H9 (cell line): ENCODE measurements around the gene MEN1. TPM values are rescaled to one million over a fixed set of nuclear protein-coding genes. Genes with fewer than 3 reads are reported as not detected.

ENCODE experiments used
- DNase-seq: peaks from one replicate; pipeline ENCODE4 v3.0.0-alpha.2; 2017
- H2AFZ ChIP-seq: one replicate; pipeline ENCODE4 v1.6.1; 2013; ENCODE audit warnings: mild to moderate bottlenecking, low read length, control low read depth, moderate library complexity
- H2AK5ac ChIP-seq: 2 replicates; pipeline ENCODE4 v1.6.1; 2013; ENCODE audit warnings: low read length, control low read depth, mixed read lengths; ENCODE audit not compliant: insufficient read length
- H2BK120ac ChIP-seq: one replicate; pipeline ENCODE4 v1.6.1; 2013; ENCODE audit warnings: low read depth, mild to moderate bottlenecking, low read length, control low read depth, inconsistent platforms; ENCODE audit not compliant: poor library complexity, severe bottlenecking
- H2BK12ac ChIP-seq: 2 replicates; pipeline ENCODE4 v1.6.1; 2013; ENCODE audit warnings: low read length, control low read depth, mixed read lengths, low read depth; ENCODE audit not compliant: insufficient read length
- H2BK15ac ChIP-seq: 2 replicates; pipeline ENCODE4 v1.6.1; 2013; ENCODE audit warnings: low read depth, low read length, control low read depth
- H2BK20ac ChIP-seq: one replicate; pipeline ENCODE4 v1.6.1; 2013; ENCODE audit warnings: low read depth, mild to moderate bottlenecking, low read length, control low read depth, inconsistent platforms; ENCODE audit not compliant: poor library complexity, severe bottlenecking
- H2BK5ac ChIP-seq: 2 replicates; pipeline ENCODE4 v1.6.1; 2013; ENCODE audit warnings: low read length, control low read depth, mixed read lengths; ENCODE audit not compliant: insufficient read length
- H3K14ac ChIP-seq: 2 replicates; pipeline ENCODE4 v1.6.1; 2013; ENCODE audit warnings: low read length, control low read depth; ENCODE audit not compliant: insufficient read depth
- H3K18ac ChIP-seq: 2 replicates; pipeline ENCODE4 v1.6.1; 2013; ENCODE audit warnings: low read depth, mild to moderate bottlenecking, mixed read lengths, low read length, control low read depth; ENCODE audit not compliant: insufficient read length
- H3K23ac ChIP-seq: 2 replicates; pipeline ENCODE4 v1.6.1; 2013; ENCODE audit warnings: low read length, control low read depth, mixed read lengths, low read depth; ENCODE audit not compliant: insufficient read length
- H3K23me2 ChIP-seq: 2 replicates; pipeline ENCODE4 v1.6.1; 2013; ENCODE audit warnings: low read depth, mild to moderate bottlenecking, mixed read lengths, low read length, control low read depth; ENCODE audit not compliant: insufficient read length, poor library complexity, severe bottlenecking
- H3K27ac ChIP-seq: 2 replicates; pipeline ENCODE4 v1.5.1; 2013; ENCODE audit warnings: low read length, control low read depth, mixed read lengths, low read depth; ENCODE audit not compliant: insufficient read length
- H3K27me3 ChIP-seq: 2 replicates; pipeline ENCODE4 v1.6.1; 2013; ENCODE audit warnings: low read length, control low read depth, inconsistent platforms; ENCODE audit not compliant: insufficient read depth
- H3K4ac ChIP-seq: 2 replicates; pipeline ENCODE4 v1.6.1; 2013; ENCODE audit warnings: low read depth, mild to moderate bottlenecking, control low read depth, inconsistent platforms, low read length, moderate library complexity
- H3K4me1 ChIP-seq: 2 replicates; pipeline ENCODE4 v1.6.1; 2013; ENCODE audit warnings: low read length, control low read depth, inconsistent platforms; ENCODE audit not compliant: insufficient read depth
- H3K4me2 ChIP-seq: 2 replicates; pipeline ENCODE4 v1.6.1; 2013; ENCODE audit warnings: low read length, control low read depth, mixed read lengths; ENCODE audit not compliant: insufficient read length, insufficient read depth
- H3K56ac ChIP-seq: 2 replicates; pipeline ENCODE4 v1.6.1; 2013; ENCODE audit warnings: low read depth, mild to moderate bottlenecking, mixed read lengths, low read length, control low read depth; ENCODE audit not compliant: insufficient read length
- H3K79me1 ChIP-seq: 2 replicates; pipeline ENCODE4 v1.6.1; 2013; ENCODE audit warnings: low read depth, mild to moderate bottlenecking, moderate library complexity, low read length, control low read depth, inconsistent platforms; ENCODE audit not compliant: insufficient read depth, poor library complexity, severe bottlenecking
- H3K79me2 ChIP-seq: 2 replicates; pipeline ENCODE4 v1.6.1; 2013; ENCODE audit warnings: low read length, control low read depth, inconsistent platforms; ENCODE audit not compliant: insufficient read depth
- H3K9ac ChIP-seq: 2 replicates; pipeline ENCODE4 v1.6.1; 2013; ENCODE audit warnings: low read length, control low read depth, mixed read lengths; ENCODE audit not compliant: insufficient read length; ENCODE audit errors: extremely low read depth
- H3K9me3 ChIP-seq: one replicate; pipeline ENCODE4 v1.6.1; 2013; ENCODE audit warnings: low read depth, low read length, inconsistent platforms; ENCODE audit not compliant: control insufficient read depth
- H3T11ph ChIP-seq: one replicate; pipeline ENCODE4 v1.6.1; 2013; ENCODE audit warnings: mild to moderate bottlenecking, low read length, control low read depth, inconsistent platforms
- H4K20me1 ChIP-seq: one replicate; pipeline ENCODE4 v1.6.1; 2013; ENCODE audit not compliant: control insufficient read depth, insufficient read length, insufficient read depth
- H4K5ac ChIP-seq: 2 replicates; pipeline ENCODE4 v1.6.1; 2013; ENCODE audit warnings: low read depth, mild to moderate bottlenecking, mixed read lengths, low read length, control low read depth; ENCODE audit not compliant: insufficient read length
- H4K8ac ChIP-seq: replicated peaks from 2 replicates; pipeline ENCODE4 v1.6.1; 2013; ENCODE audit warnings: low read length, control low read depth, mixed read lengths, low read depth; ENCODE audit not compliant: insufficient read length
- H4K91ac ChIP-seq: 2 replicates; pipeline ENCODE4 v1.6.1; 2013; ENCODE audit warnings: low read depth, mild to moderate bottlenecking, moderate library complexity, mixed read lengths, low read length, control low read depth; ENCODE audit not compliant: insufficient read length
- H3K27ac Mint-ChIP-seq, 3 experiments: 2 replicates in 2 of 3; 3 replicates in 1 of 3; pipeline ENCODE4 v1.8.0; 2020 to 2021; ENCODE audit warnings: mixed read lengths in 3 of 3, mild to moderate bottlenecking in 1 of 3, moderate library complexity in 1 of 3
- H3K27me3 Mint-ChIP-seq: 2 replicates; pipeline ENCODE4 v1.8.0; 2021; ENCODE audit warnings: low read depth, mild to moderate bottlenecking, moderate library complexity, mixed read lengths
- H3K36me3 Mint-ChIP-seq, 3 experiments: 2 replicates in 2 of 3; 3 replicates in 1 of 3; pipeline ENCODE4 v1.8.0; 2020 to 2021; ENCODE audit warnings: low read depth in 3 of 3, mixed read lengths in 3 of 3; ENCODE audit not compliant: insufficient read depth in 1 of 3
- H3K4me1 Mint-ChIP-seq, 2 experiments: 2 replicates each; pipeline ENCODE4 v1.8.0; 2020; ENCODE audit warnings: mixed read lengths in 2 of 2
- H3K4me3 Mint-ChIP-seq, 2 experiments: 2 replicates in 1 of 2; 3 replicates in 1 of 2; pipeline ENCODE4 v1.8.0; 2020 to 2021; ENCODE audit warnings: mild to moderate bottlenecking in 2 of 2, mixed read lengths in 2 of 2, moderate library complexity in 1 of 2
- H3K9me3 Mint-ChIP-seq, 2 experiments: 2 replicates in 1 of 2; 3 replicates in 1 of 2; pipeline ENCODE4 v1.8.0; 2020; ENCODE audit warnings: mild to moderate bottlenecking in 2 of 2, mixed read lengths in 2 of 2, moderate library complexity in 1 of 2
- CTCF ChIP-seq: fragments of 200-600 bp; sonication (generic); conservative IDR thresholded peaks from 3 replicates; pipeline ENCODE4 v1.8.0; 2021; ENCODE audit warnings: antibody characterized with exemption, mild to moderate bottlenecking
- WGBS: extraction: QIAGEN DNeasy Blood & Tissue Kit; methylation state at CpG from one replicate; pipeline ENCODE4 v1.1.7; 2013; ENCODE audit warnings: missing lambda C conversion rate, low lambda C conversion rate, mixed read lengths; ENCODE audit not compliant: insufficient read length; ENCODE audit errors: extremely low coverage; 5-methylcytosine and 5-hydroxymethylcytosine counted together
- total RNA-seq: library from RNA; stranded (reverse); gene quantifications from 2 replicates; pipeline ENCODE4 v1.2.1, GENCODE V29; 2021

MEN1 gene
- total RNA-seq, 1 experiment from 2014 or later = 49.9 TPM

GRCh38 chr11:64799623-64800302, 10.6 kb downstream of the MEN1 start:
- no peak overlapping the region for H2AFZ ChIP-seq
- H3K79me2 ChIP-seq = no peaks in the 10 kb centered on the region
- H3K4me3 Mint-ChIP-seq = no peak overlapping the region; a peak in 1 of 5 replicates
- no peak overlapping the region for H3K27ac Mint-ChIP-seq
- no peak overlapping the region for H3K4me2 ChIP-seq
- no peak overlapping the region for H3K56ac ChIP-seq
- no peak for DNase-seq
- no peak overlapping the region for H4K5ac ChIP-seq
- H4K91ac ChIP-seq = no peak overlapping the region
- no peak overlapping the region for H2BK20ac ChIP-seq
- H2BK15ac ChIP-seq = no peak overlapping the region
- no peak overlapping the region for H2BK5ac ChIP-seq
- no peak overlapping the region for H2BK120ac ChIP-seq
- peaks cover 11 to 14% of the 10 kb centered on the region in 2 experiments for H3K4me1 Mint-ChIP-seq
- WGBS = no CpG with 5 or more reads among the region's 14 CpGs
- peaks cover 0 to 14% (median 9%) of the 10 kb centered on the region in 3 experiments; a peak in 6 of 7 replicates for H3K36me3 Mint-ChIP-seq
- H3K23me2 ChIP-seq = peaks cover 8% of the 10 kb centered on the region
- no peak for TF ChIP-seq CTCF
- H3K9me3 Mint-ChIP-seq = no peaks in the 10 kb centered on the region
- H3K9me3 ChIP-seq = no peaks in the 10 kb centered on the region
- H3K4me1 ChIP-seq = no peaks in the 10 kb centered on the region
- no peaks in the 10 kb centered on the region for H3K79me1 ChIP-seq
- H3K23ac ChIP-seq = no peak overlapping the region
- no peak overlapping the region for H3K18ac ChIP-seq
- H4K20me1 ChIP-seq = no peaks in the 10 kb centered on the region
- no peak overlapping the region for H3K4ac ChIP-seq
- no peak overlapping the region for H2BK12ac ChIP-seq
- H3K9ac ChIP-seq = no peak overlapping the region
- no peak overlapping the region for H4K8ac ChIP-seq
- no peak overlapping the region for H3T11ph ChIP-seq
- H2AK5ac ChIP-seq = no peak overlapping the region
- no peaks in the 10 kb centered on the region for H3K27me3 Mint-ChIP-seq
- no peaks in the 10 kb centered on the region for H3K27me3 ChIP-seq
- no peak overlapping the region for H3K27ac ChIP-seq
- H3K14ac ChIP-seq = no peak overlapping the region
